ENCODE data around the gene TXNDC11. TPM values are rescaled to one million over a fixed set of nuclear protein-coding genes. Genes with fewer than 3 reads are reported as not detected.
"Not testable (repeated sequence)": the region's sequence is repeated elsewhere in the genome, so short reads cannot be mapped to it uniquely, and the experiment has no call there.

Gene TXNDC11
- total RNA-seq (2014; rRNA removed; shearing (Covaris generic)): 23.7 and 24.4 TPM in 2 replicates

GRCh38 chr16:11742536-11743307 is at the start of gene TXNDC11:
TSS of gene TXNDC11 (minus strand) at chr16:11742857. CDS start at chr16:11742730, 127 bp downstream.
- DNase-seq (ENCODE audit: low spot score): peak; percentile 95

GRCh38 chr16:11791144-11791828 is 48.6 kb upstream of the TXNDC11 start:
- no peak for DNase-seq (ENCODE audit: low spot score)

GRCh38 chr16:11788914-11789313 is 46.3 kb upstream of the TXNDC11 start:
- DNase-seq (ENCODE audit: low spot score): no peak

- not testable (repeated sequence) for DNase-seq (ENCODE audit: low spot score)
Measured at GRCh38 chr16:11784980-11785599, 42.4 kb upstream of the TXNDC11 start.

GRCh38 chr16:11784381-11784780 is 41.7 kb upstream of the TXNDC11 start:
- DNase-seq (ENCODE audit: low spot score): not testable (repeated sequence)

- no peak for DNase-seq (ENCODE audit: low spot score)
Measured at GRCh38 chr16:11784038-11784369, 41.3 kb upstream of the TXNDC11 start.

GRCh38 chr16:11783319-11784037 is 40.8 kb upstream of the TXNDC11 start:
- peak; percentile 21 for DNase-seq (ENCODE audit: low spot score)

- no peak for DNase-seq (ENCODE audit: low spot score)
Measured at GRCh38 chr16:11781773-11782172, 39.1 kb upstream of the TXNDC11 start.

GRCh38 chr16:11780991-11781680 is 38.5 kb upstream of the TXNDC11 start:
- DNase-seq (ENCODE audit: low spot score): no peak

- DNase-seq (ENCODE audit: low spot score): no peak
Measured at GRCh38 chr16:11779074-11779473, 36.4 kb upstream of the TXNDC11 start.

- DNase-seq (ENCODE audit: low spot score): no peak
Measured at GRCh38 chr16:11774065-11774626, 31.5 kb upstream of the TXNDC11 start.

- DNase-seq (ENCODE audit: low spot score): no peak
Measured at GRCh38 chr16:11768849-11769248, 26.2 kb upstream of the TXNDC11 start.

GRCh38 chr16:11762431-11762830 is 19.8 kb upstream of the TXNDC11 start:
- DNase-seq (ENCODE audit: low spot score): no peak

- no peak for DNase-seq (ENCODE audit: low spot score)
Measured at GRCh38 chr16:11759997-11760396, 17.3 kb upstream of the TXNDC11 start.

GRCh38 chr16:11759163-11759834 is 16.6 kb upstream of the TXNDC11 start:
- DNase-seq (ENCODE audit: low spot score): no peak

- DNase-seq (ENCODE audit: low spot score): peak; percentile 61
Measured at GRCh38 chr16:11757671-11758545, 15.3 kb upstream of the TXNDC11 start.

GRCh38 chr16:11756248-11756647 is 13.6 kb upstream of the TXNDC11 start:
- DNase-seq (ENCODE audit: low spot score): no peak

GRCh38 chr16:11755022-11755760 is 12.5 kb upstream of the TXNDC11 start:
- DNase-seq (ENCODE audit: low spot score): no peak

GRCh38 chr16:11752856-11753255 is 10.2 kb upstream of the TXNDC11 start:
- no peak for DNase-seq (ENCODE audit: low spot score)
